K562 (cell line): ENCODE results near the gene GPR179. TPM values are rescaled to one million over a fixed set of nuclear protein-coding genes. Genes with fewer than 3 reads are reported as not detected.

Experiments used
- ATAC-seq: fragments of 200-7000 bp; cut with Tn5 transposase; 3 replicates; pipeline ENCODE4 v1.9.1; 2020; ENCODE audit warnings: moderate library complexity
- BruUV-seq: library from RNA; stranded (reverse); fragments of 400-500 nt; replicated peaks from 2 replicates; lab custom pipeline; 2021; lab: Mats Ljungman, UMichigan
- CTCF ChIA-PET: fragments of 300-600 bp; formaldehyde crosslinking; extraction: SDS; loops from one replicate; lab custom pipeline; 2021; ENCODE audit warnings: low intra/inter-chr PET ratio; lab: Yijun Ruan, JAX
- POLR2A ChIA-PET: fragments of 300-600, 350-650 bp; sonication (Branson Sonifier 250); formaldehyde crosslinking; extraction: SDS; loops from one replicate; lab custom pipeline; 2021; ENCODE audit warnings: antibody characterized with exemption, inconsistent platforms; lab: Yijun Ruan, JAX
- DNase-seq, 4 experiments: peaks; one replicate each; pipeline versions ENCODE4 v3.0.0 to v3.0.0-alpha.2; 2011 to 2018; ENCODE audit warnings: low spot score in 3 of 4, mixed read lengths in 3 of 4; ENCODE audit errors: extremely low read depth in 1 of 4
- FAIRE-seq: peaks from 2 replicates; lab custom pipeline; 2011; peaks lifted over from hg19 to GRCh38; lab: Jason Lieb, UNC
- H2AFZ ChIP-seq: 2 replicates; pipeline ENCODE4 v1.6.0; 2011; ENCODE audit warnings: low read depth, low read length, control low read depth, inconsistent platforms
- H3K27ac ChIP-seq: fragments of 200-600 bp; 3 replicates; pipeline ENCODE4 v1.8.0; 2011; ENCODE audit warnings: low read depth, mild to moderate bottlenecking, control low read depth, inconsistent platforms, low read length, moderate library complexity, mixed read lengths; ENCODE audit errors: extremely low read depth
- H3K27me3 ChIP-seq, 2 experiments: fragments of 300-600 bp in 1 of 2; 2 replicates in 1 of 2; 3 replicates in 1 of 2; pipeline versions ENCODE4 v1.6.0 to v1.8.0; 2011; ENCODE audit warnings: inconsistent platforms in 2 of 2, low read length in 2 of 2, mild to moderate bottlenecking in 1 of 2, mixed read lengths in 1 of 2, moderate library complexity in 1 of 2; ENCODE audit not compliant: control insufficient read depth in 2 of 2, insufficient read depth in 2 of 2
- H3K36me3 ChIP-seq: fragments of 300-600 bp; 3 replicates; pipeline ENCODE4 v1.8.0; 2011; ENCODE audit warnings: mild to moderate bottlenecking, low read length, inconsistent platforms; ENCODE audit not compliant: control insufficient read depth, insufficient read depth
- H3K4me1 ChIP-seq, 2 experiments: fragments of 200-600 bp in 1 of 2; replicated peaks in 1 of 2; 2 replicates in 1 of 2; 3 replicates in 1 of 2; pipeline versions ENCODE4 v1.5.1 to v1.8.0; 2011; ENCODE audit warnings: inconsistent platforms in 2 of 2, low read length in 2 of 2, mild to moderate bottlenecking in 1 of 2, mixed read lengths in 1 of 2, moderate library complexity in 1 of 2; ENCODE audit not compliant: control insufficient read depth in 2 of 2, insufficient read depth in 2 of 2
- H3K4me2 ChIP-seq: 2 replicates; pipeline ENCODE4 v1.6.1; 2011; ENCODE audit warnings: low read length, control low read depth, inconsistent platforms, mixed read lengths; ENCODE audit not compliant: insufficient read depth
- H3K4me3 ChIP-seq: fragments of 200-600 bp; sonication (generic), shearing (Covaris generic); 2 replicates; pipeline ENCODE4 v1.5.1; 2016; ENCODE audit warnings: control low read depth, inconsistent platforms
- H3K79me2 ChIP-seq: fragments of 200-600 bp; 3 replicates; pipeline ENCODE4 v1.8.0; 2011; ENCODE audit warnings: low read length, inconsistent platforms; ENCODE audit not compliant: control insufficient read depth, insufficient read depth
- H3K9ac ChIP-seq, 2 experiments: 2 replicates each; pipeline versions ENCODE4 v1.6.0 to v1.6.1; 2011; ENCODE audit warnings: low read depth in 2 of 2, low read length in 2 of 2, control low read depth in 1 of 2, inconsistent platforms in 1 of 2, mild to moderate bottlenecking in 1 of 2, mixed read lengths in 1 of 2; ENCODE audit not compliant: insufficient read depth in 1 of 2
- H3K9me1 ChIP-seq: one replicate; pipeline ENCODE4 v1.6.0; 2011; ENCODE audit warnings: inconsistent platforms, mild to moderate bottlenecking, low read length, moderate library complexity; ENCODE audit not compliant: control insufficient read depth, insufficient read depth
- H3K9me3 ChIP-seq: replicated peaks from 2 replicates; pipeline ENCODE4 v1.5.1; 2011; ENCODE audit warnings: low read depth, low read length, inconsistent platforms; ENCODE audit not compliant: control insufficient read depth, insufficient read depth
- H4K20me1 ChIP-seq: replicated peaks from 2 replicates; pipeline ENCODE4 v1.6.1; 2011; ENCODE audit warnings: low read length, inconsistent platforms, mixed read lengths; ENCODE audit not compliant: control insufficient read depth, insufficient read depth
- FOXK1 ChIP-seq: sonication (generic); formaldehyde crosslinking; IDR thresholded peaks from 2 replicates; pipeline ENCODE4 v1.8.0; 2022; ENCODE audit warnings: missing genetic modification reagents, mild to moderate bottlenecking, borderline replicate concordance
- MYBL2 ChIP-seq, 2 experiments: fragments of 450-650 bp in 1 of 2; sonication (generic) in 1 of 2; formaldehyde crosslinking in 1 of 2; IDR thresholded peaks; 2 replicates each; pipeline versions ENCODE4 v1.6.1 to v1.8.1; 2017 to 2022; ENCODE audit warnings: borderline replicate concordance in 1 of 2, inconsistent platforms in 1 of 2, low read depth in 1 of 2, mild to moderate bottlenecking in 1 of 2, missing genetic modification reagents in 1 of 2, moderate library complexity in 1 of 2
- MYC ChIP-seq, 2 experiments: fragments of 250-450 bp in 1 of 2; sonication (Bioruptor Pico) in 1 of 2; IDR thresholded peaks; 2 replicates each; pipeline versions ENCODE4 v1.5.1 to v1.6.1; 2012 to 2021; ENCODE audit warnings: low read depth in 2 of 2, borderline replicate concordance in 1 of 2, improper control_type of control experiment in 1 of 2, low read length in 1 of 2, mild to moderate bottlenecking in 1 of 2, moderate library complexity in 1 of 2
- THRAP3 ChIP-seq: fragments of 450-650 bp; IDR thresholded peaks from 2 replicates; pipeline ENCODE4 v1.6.1; 2016; ENCODE audit warnings: mild to moderate bottlenecking, inconsistent platforms, borderline replicate concordance
- ZBTB9 ChIP-seq: fragments of 450-650 bp; formaldehyde crosslinking; IDR thresholded peaks from 2 replicates; pipeline ENCODE4 v1.4.0; 2020; ENCODE audit warnings: mild to moderate bottlenecking, moderate library complexity
- WGBS: fragments of 100-300 bp; shearing (Covaris generic); methylation state at CpG from one replicate; pipeline ENCODE4 v1.1.6; 2016; ENCODE audit warnings: low coverage, mixed read lengths; ENCODE audit not compliant: insufficient coverage; ENCODE audit errors: missing lambda C conversion rate; 5-methylcytosine and 5-hydroxymethylcytosine counted together
- in situ Hi-C: fragments of 300-500 bp; cut with MboI; formaldehyde crosslinking; loops from 4 replicates; pipeline ENCODE4 v1.15.0; 2018; ENCODE audit warnings: inconsistent platforms, mixed read lengths
- intact Hi-C: fragments of 100-400 bp; cut with micrococcal nuclease; formaldehyde crosslinking; loops from 2 replicates; pipeline ENCODE4 v1.14.2; 2022
- polyA plus RNA-seq, 8 experiments: library from polyadenylated mRNA; depleted of rRNA in 4 of 8; stranded (reverse) in 5 of 8; unstranded in 3 of 8; fragments of >200 nt; fragmentation: Nextera tagmentation in 2 of 8; fragmentation: Illumina TruSeq in 1 of 8; extraction: Ambion mirVana in 2 of 8; extraction: Trizol in 1 of 8; gene quantifications; 2 replicates each; pipeline versions ENCODE4 v1.2.1 to v1.2.3, GENCODE V29; 2011 to 2014; ENCODE audit warnings: inconsistent platforms in 1 of 8, missing spikeins in 1 of 8
- total RNA-seq, 7 experiments: library from RNA; depleted of rRNA in 6 of 7; stranded (reverse); fragments of >200 nt in 6 of 7; fragmentation: Illumina TruSeq in 2 of 7; extraction: Trizol in 2 of 7; gene quantifications; 2 replicates each; pipeline versions ENCODE4 v1.2.1 to v1.2.3, GENCODE V29; 2011 to 2021; ENCODE audit warnings: low replicate concordance in 1 of 7
- TF ChIP-seq, protein P1 (sequence below): fragments of 250-450 bp; sonication (Bioruptor Pico); IDR thresholded peaks from 2 replicates; pipeline ENCODE4 v1.5.0; 2021
- TF ChIP-seq, protein P2 (sequence below), 3 experiments: fragments of 200-800 bp in 1 of 3; fragments of 250-450 bp in 1 of 3; fragments of 450-650 bp in 1 of 3; sonication (Bioruptor Pico) in 1 of 3; sonication (Bioruptor generic) in 1 of 3; formaldehyde crosslinking in 1 of 3; IDR thresholded peaks; 2 replicates each; pipeline versions ENCODE4 v1.6.1 to v1.8.0; 2016 to 2022; ENCODE audit warnings: mild to moderate bottlenecking in 2 of 3, missing genetic modification characterization in 2 of 3, missing compliant biosample characterization in 1 of 3, moderate library complexity in 1 of 3
- TF ChIP-seq, protein P3 (sequence below): IDR thresholded peaks from 2 replicates; pipeline ENCODE4 v1.6.1; 2011; ENCODE audit warnings: borderline replicate concordance, low read depth, mild to moderate bottlenecking, moderate library complexity, low read length; ENCODE audit not compliant: insufficient read depth, poor library complexity, severe bottlenecking

The GPR179 gene
- total and polyA plus RNA-seq, 9 of the 15 experiments (the other 6 are each of a cell fraction or from before 2014, with no cell fraction given): not detected

DNA sequence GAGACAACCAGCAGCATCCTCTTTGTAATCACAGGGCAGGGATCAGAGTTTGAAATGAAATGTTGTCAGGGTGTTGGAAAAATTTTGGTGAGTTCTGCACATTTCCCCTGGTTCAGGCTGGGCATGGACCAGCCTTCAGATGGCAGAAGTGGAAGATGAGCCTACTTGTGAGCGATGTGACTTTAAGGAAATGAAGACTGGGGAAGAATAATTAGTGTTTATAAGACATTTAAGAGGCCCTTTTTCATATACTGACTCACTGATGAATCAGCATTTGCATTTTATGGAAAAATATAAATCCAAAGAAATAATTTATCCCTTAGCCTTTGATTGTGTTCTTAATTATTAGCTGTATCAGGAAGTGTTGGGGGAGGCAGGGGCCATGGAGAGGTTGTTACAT, 20.9 kb downstream of the GPR179 start (continued):
- TF ChIP-seq MYBL2 (IDR thresholded peaks at IDR 0.05; ENCODE audit: low read depth) (no peak), MYBL2 (CRISPR knock-in tag; IDR thresholded peaks at IDR 0.05; ENCODE audit: borderline replicate concordance) (no peak)
- TF ChIP-seq, protein P1, sequence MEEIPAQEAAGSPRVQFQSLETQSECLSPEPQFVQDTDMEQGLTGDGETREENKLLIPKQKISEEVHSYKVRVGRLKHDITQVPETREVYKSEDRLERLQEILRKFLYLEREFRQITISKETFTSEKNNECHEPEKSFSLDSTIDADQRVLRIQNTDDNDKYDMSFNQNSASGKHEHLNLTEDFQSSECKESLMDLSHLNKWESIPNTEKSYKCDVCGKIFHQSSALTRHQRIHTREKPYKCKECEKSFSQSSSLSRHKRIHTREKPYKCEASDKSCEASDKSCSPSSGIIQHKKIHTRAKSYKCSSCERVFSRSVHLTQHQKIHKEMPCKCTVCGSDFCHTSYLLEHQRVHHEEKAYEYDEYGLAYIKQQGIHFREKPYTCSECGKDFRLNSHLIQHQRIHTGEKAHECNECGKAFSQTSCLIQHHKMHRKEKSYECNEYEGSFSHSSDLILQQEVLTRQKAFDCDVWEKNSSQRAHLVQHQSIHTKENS (CRISPR knock-in tag): no peak
- TF ChIP-seq, all 486 proteins: peak for 0

DNA sequence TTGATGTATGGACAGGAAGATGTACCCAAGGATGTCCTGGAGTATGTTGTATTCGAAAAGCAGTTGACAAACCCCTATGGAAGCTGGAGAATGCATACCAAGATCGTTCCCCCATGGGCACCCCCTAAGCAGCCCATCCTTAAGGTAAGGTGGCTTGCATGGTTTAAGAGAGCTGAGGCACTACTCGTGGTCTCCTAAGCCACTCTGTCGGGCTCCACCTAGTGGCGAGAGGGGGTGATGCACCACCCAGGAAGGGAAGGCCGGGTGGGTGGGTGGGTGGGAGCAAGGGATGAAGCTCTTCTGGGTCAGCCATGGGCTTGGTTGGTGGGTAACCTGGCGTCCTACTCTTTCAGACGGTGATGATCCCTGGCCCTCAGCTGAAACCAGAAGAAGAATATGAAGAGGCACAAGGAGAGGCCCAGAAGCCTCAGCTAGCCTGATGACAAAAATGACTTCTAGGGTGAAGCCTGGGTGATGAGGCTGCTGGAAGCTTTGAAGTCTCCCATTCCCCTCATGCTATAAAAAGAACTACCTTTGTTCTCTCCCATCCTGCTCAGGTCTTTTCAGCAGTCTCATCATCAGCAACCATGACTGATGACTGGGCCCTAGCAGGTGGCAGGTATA, 21.5 kb downstream of the GPR179 start:
- no peak overlapping the region for H3K4me3 ChIP-seq
- DNase-seq (peak; percentile 75 to 83 (median 80)), ATAC-seq (peak; percentile 81), FAIRE-seq (no peak)
- in situ Hi-C loops: no loop called here
- ChIA-PET CTCF (no interaction called here), POLR2A (interaction anchor here (0.6 to 0.9 kb wide), 2 partner anchors 81 to 471 kb away, joined by 3 to 4 read pairs; no protein-coding TSS in a partner anchor)
- no peak overlapping the region for H3K27ac ChIP-seq
- no peak overlapping the region for H3K9ac ChIP-seq
- peaks cover 48% of the 10 kb centered on the region; the same call in 2 of the 3 replicates for H3K36me3 ChIP-seq
- no TSS peak for BruUV-seq
- peaks cover 0 to 15% of the 10 kb centered on the region in 2 experiments; a peak in 4 of 5 replicates for H3K4me1 ChIP-seq
- intact Hi-C loops: no loop called here
- H3K27me3 ChIP-seq: peaks cover 0 to 3% of the 10 kb centered on the region in 2 experiments; a peak in 1 of 5 replicates
- peaks cover 6% of the 10 kb centered on the region; the same call in 1 of the 2 replicates for H4K20me1 ChIP-seq
- no peaks in the 10 kb centered on the region for H3K9me3 ChIP-seq
- peaks cover 6% of the 10 kb centered on the region for H3K9me1 ChIP-seq
- 11% methylated on average over 6 of the region's 8 CpGs for WGBS
- H3K79me2 ChIP-seq: no peaks in the 10 kb centered on the region
- H3K4me2 ChIP-seq: no peak overlapping the region
- H2AFZ ChIP-seq: no peak overlapping the region
- TF ChIP-seq, protein P2, sequence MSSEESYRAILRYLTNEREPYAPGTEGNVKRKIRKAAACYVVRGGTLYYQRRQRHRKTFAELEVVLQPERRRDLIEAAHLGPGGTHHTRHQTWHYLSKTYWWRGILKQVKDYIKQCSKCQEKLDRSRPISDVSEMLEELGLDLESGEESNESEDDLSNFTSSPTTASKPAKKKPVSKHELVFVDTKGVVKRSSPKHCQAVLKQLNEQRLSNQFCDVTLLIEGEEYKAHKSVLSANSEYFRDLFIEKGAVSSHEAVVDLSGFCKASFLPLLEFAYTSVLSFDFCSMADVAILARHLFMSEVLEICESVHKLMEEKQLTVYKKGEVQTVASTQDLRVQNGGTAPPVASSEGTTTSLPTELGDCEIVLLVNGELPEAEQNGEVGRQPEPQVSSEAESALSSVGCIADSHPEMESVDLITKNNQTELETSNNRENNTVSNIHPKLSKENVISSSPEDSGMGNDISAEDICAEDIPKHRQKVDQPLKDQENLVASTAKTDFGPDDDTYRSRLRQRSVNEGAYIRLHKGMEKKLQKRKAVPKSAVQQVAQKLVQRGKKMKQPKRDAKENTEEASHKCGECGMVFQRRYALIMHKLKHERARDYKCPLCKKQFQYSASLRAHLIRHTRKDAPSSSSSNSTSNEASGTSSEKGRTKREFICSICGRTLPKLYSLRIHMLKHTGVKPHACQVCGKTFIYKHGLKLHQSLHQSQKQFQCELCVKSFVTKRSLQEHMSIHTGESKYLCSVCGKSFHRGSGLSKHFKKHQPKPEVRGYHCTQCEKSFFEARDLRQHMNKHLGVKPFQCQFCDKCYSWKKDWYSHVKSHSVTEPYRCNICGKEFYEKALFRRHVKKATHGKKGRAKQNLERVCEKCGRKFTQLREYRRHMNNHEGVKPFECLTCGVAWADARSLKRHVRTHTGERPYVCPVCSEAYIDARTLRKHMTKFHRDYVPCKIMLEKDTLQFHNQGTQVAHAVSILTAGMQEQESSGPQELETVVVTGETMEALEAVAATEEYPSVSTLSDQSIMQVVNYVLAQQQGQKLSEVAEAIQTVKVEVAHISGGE (CRISPR knock-in tag; IDR thresholded peaks at IDR 0.05): no peak
- TF ChIP-seq, protein P3, sequence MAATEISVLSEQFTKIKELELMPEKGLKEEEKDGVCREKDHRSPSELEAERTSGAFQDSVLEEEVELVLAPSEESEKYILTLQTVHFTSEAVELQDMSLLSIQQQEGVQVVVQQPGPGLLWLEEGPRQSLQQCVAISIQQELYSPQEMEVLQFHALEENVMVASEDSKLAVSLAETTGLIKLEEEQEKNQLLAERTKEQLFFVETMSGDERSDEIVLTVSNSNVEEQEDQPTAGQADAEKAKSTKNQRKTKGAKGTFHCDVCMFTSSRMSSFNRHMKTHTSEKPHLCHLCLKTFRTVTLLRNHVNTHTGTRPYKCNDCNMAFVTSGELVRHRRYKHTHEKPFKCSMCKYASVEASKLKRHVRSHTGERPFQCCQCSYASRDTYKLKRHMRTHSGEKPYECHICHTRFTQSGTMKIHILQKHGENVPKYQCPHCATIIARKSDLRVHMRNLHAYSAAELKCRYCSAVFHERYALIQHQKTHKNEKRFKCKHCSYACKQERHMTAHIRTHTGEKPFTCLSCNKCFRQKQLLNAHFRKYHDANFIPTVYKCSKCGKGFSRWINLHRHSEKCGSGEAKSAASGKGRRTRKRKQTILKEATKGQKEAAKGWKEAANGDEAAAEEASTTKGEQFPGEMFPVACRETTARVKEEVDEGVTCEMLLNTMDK: peak; percentile 75
- no peak for TF ChIP-seq FOXK1 (CRISPR knock-in tag)
- no peak for TF ChIP-seq THRAP3
- TF ChIP-seq MYC (IDR thresholded peaks at IDR 0.05; ENCODE audit: low read depth, low read length): 0 out of 2 replicates have a peak, but pooled peaks have one; percentile 13
- no peak for TF ChIP-seq MYC (CRISPR knock-in tag; IDR thresholded peaks at IDR 0.05; ENCODE audit: borderline replicate concordance, low read depth)
- no peak for TF ChIP-seq ZBTB9 (CRISPR knock-in tag)
